Mesendoderm (in vitro differentiated cells): ENCODE measurements around the gene CLCA1.

ENCODE experiments used
- DNase-seq: peaks from one replicate; pipeline ENCODE4 v3.0.0; 2013
- H2AK5ac ChIP-seq: 2 replicates; pipeline ENCODE4 v1.6.1; 2013; ENCODE audit warnings: low read length, inconsistent platforms
- H2BK120ac ChIP-seq: 2 replicates; pipeline ENCODE4 v1.6.1; 2013; ENCODE audit warnings: low read depth, mild to moderate bottlenecking, low read length, moderate library complexity, mixed read lengths
- H2BK15ac ChIP-seq: replicated peaks from 2 replicates; pipeline ENCODE4 v1.6.1; 2013; ENCODE audit warnings: low read depth, mild to moderate bottlenecking, moderate library complexity
- H2BK5ac ChIP-seq: 2 replicates; pipeline ENCODE4 v1.6.1; 2013; ENCODE audit warnings: low read length, inconsistent platforms
- H3K18ac ChIP-seq: 2 replicates; pipeline ENCODE4 v1.6.1; 2013; ENCODE audit warnings: mild to moderate bottlenecking, low read length, mixed read lengths
- H3K23ac ChIP-seq: one replicate; pipeline ENCODE4 v1.6.1; 2013; ENCODE audit warnings: low read length
- H3K27ac ChIP-seq: 2 replicates; pipeline ENCODE4 v1.5.1; 2013; ENCODE audit warnings: low read depth, mild to moderate bottlenecking, inconsistent platforms, low read length, moderate library complexity
- H3K27me3 ChIP-seq: 2 replicates; pipeline ENCODE4 v1.6.1; 2013; ENCODE audit warnings: low read length, control low read depth, mild to moderate bottlenecking, inconsistent platforms; ENCODE audit not compliant: insufficient read depth, poor library complexity
- H3K36me3 ChIP-seq: 2 replicates; pipeline ENCODE4 v1.6.1; 2013; ENCODE audit warnings: low read length, inconsistent platforms; ENCODE audit not compliant: control insufficient read depth, insufficient read depth
- H3K4ac ChIP-seq: one replicate; pipeline ENCODE4 v1.6.1; 2013; ENCODE audit warnings: low read depth, mild to moderate bottlenecking, low read length, moderate library complexity
- H3K4me1 ChIP-seq: 2 replicates; pipeline ENCODE4 v1.6.1; 2013; ENCODE audit warnings: low read depth, low read length, inconsistent platforms; ENCODE audit not compliant: control insufficient read depth
- H3K4me2 ChIP-seq: 2 replicates; pipeline ENCODE4 v1.6.1; 2013; ENCODE audit warnings: low read length
- H3K4me3 ChIP-seq: 2 replicates; pipeline ENCODE4 v1.5.1; 2013; ENCODE audit warnings: mild to moderate bottlenecking, low read length
- H3K56ac ChIP-seq: one replicate; pipeline ENCODE4 v1.6.1; 2013; ENCODE audit warnings: low read length
- H3K79me1 ChIP-seq: 2 replicates; pipeline ENCODE4 v1.6.1; 2013; ENCODE audit warnings: low read length, inconsistent platforms
- H3K79me2 ChIP-seq: 2 replicates; pipeline ENCODE4 v1.6.1; 2013; ENCODE audit warnings: mild to moderate bottlenecking, low read length; ENCODE audit not compliant: control insufficient read depth, insufficient read depth
- H3K9ac ChIP-seq: 2 replicates; pipeline ENCODE4 v1.6.1; 2013; ENCODE audit warnings: low read length, inconsistent platforms
- H4K5ac ChIP-seq: one replicate; pipeline ENCODE4 v1.6.1; 2013; ENCODE audit warnings: low read length
- H4K8ac ChIP-seq: one replicate; pipeline ENCODE4 v1.6.1; 2013; ENCODE audit warnings: low read depth, mild to moderate bottlenecking, control low read depth, low read length, moderate library complexity
- WGBS: extraction: QIAGEN DNeasy Blood & Tissue Kit; methylation state at CpG from one replicate; pipeline ENCODE4 v1.1.7; 2013; ENCODE audit warnings: low lambda C conversion rate, missing lambda C conversion rate; ENCODE audit not compliant: insufficient coverage; ENCODE audit errors: extremely low coverage; 5-methylcytosine and 5-hydroxymethylcytosine counted together

The CLCA1 gene

GRCh38 chr1:86429122-86429725 lies 39.5 kb upstream of the CLCA1 start:
- no peak overlapping the region for H3K4me2 ChIP-seq
- no peaks in the 10 kb centered on the region for H3K79me1 ChIP-seq
- H3K4me3 ChIP-seq: no peak overlapping the region
- H2BK120ac ChIP-seq: no peak overlapping the region
- H3K23ac ChIP-seq: no peak overlapping the region
- H2BK5ac ChIP-seq: no peak overlapping the region
- H3K9ac ChIP-seq: no peak overlapping the region
- H3K18ac ChIP-seq: no peak overlapping the region
- no peak for DNase-seq
- no peak overlapping the region for H3K27ac ChIP-seq
- H3K4ac ChIP-seq: no peak overlapping the region
- no CpG with 5 or more reads among the region's 7 CpGs for WGBS
- no peaks in the 10 kb centered on the region for H3K27me3 ChIP-seq
- no peak overlapping the region for H4K5ac ChIP-seq
- no peaks in the 10 kb centered on the region for H3K4me1 ChIP-seq
- no peaks in the 10 kb centered on the region for H3K36me3 ChIP-seq
- H4K8ac ChIP-seq: no peak overlapping the region
- H3K56ac ChIP-seq: no peak overlapping the region
- no peak overlapping the region for H2AK5ac ChIP-seq
- no peaks in the 10 kb centered on the region for H3K79me2 ChIP-seq
- H2BK15ac ChIP-seq: no peak overlapping the region

- Histone ChIP-seq H3K4me3 (no peak overlapping the region), H3K56ac (no peak overlapping the region), H3K4me1 (no peaks in the 10 kb centered on the region), H3K27ac (no peak overlapping the region), H2AK5ac (no peak overlapping the region), H2BK15ac (no peak overlapping the region), H4K5ac (no peak overlapping the region), H3K79me2 (no peaks in the 10 kb centered on the region), H3K79me1 (no peaks in the 10 kb centered on the region), H3K4ac (no peak overlapping the region), H4K8ac (no peak overlapping the region), H3K18ac (no peak overlapping the region), H3K27me3 (no peaks in the 10 kb centered on the region), H3K9ac (no peak overlapping the region), H2BK5ac (no peak overlapping the region), H3K36me3 (no peaks in the 10 kb centered on the region), H3K4me2 (no peak overlapping the region), H3K23ac (no peak overlapping the region), H2BK120ac (no peak overlapping the region)
- DNase-seq: no peak
- no CpG with 5 or more reads among the region's 3 CpGs for WGBS
These were observed 38.9 kb upstream of the CLCA1 start for GRCh38 chr1:86429835-86430234.

GRCh38 chr1:86430376-86430775 lies 38.4 kb upstream of the CLCA1 start:
- H3K4ac ChIP-seq: no peak overlapping the region
- no peak overlapping the region for H4K8ac ChIP-seq
- H3K18ac ChIP-seq: no peak overlapping the region
- H2AK5ac ChIP-seq: no peak overlapping the region
- no peak overlapping the region for H3K4me2 ChIP-seq
- H3K56ac ChIP-seq: no peak overlapping the region
- DNase-seq: no peak
- no peaks in the 10 kb centered on the region for H3K36me3 ChIP-seq
- no peak overlapping the region for H4K5ac ChIP-seq
- no peak overlapping the region for H2BK15ac ChIP-seq
- no peaks in the 10 kb centered on the region for H3K79me1 ChIP-seq
- no peak overlapping the region for H3K4me3 ChIP-seq
- no peaks in the 10 kb centered on the region for H3K4me1 ChIP-seq
- H3K27me3 ChIP-seq: no peaks in the 10 kb centered on the region
- no peak overlapping the region for H3K9ac ChIP-seq
- no peak overlapping the region for H3K27ac ChIP-seq
- H3K23ac ChIP-seq: no peak overlapping the region
- no peak overlapping the region for H2BK5ac ChIP-seq
- H2BK120ac ChIP-seq: no peak overlapping the region
- no peaks in the 10 kb centered on the region for H3K79me2 ChIP-seq

GRCh38 chr1:86434059-86434458 lies 34.7 kb upstream of the CLCA1 start:
- Histone ChIP-seq H3K4ac (no peak overlapping the region), H2BK15ac (no peak overlapping the region), H3K56ac (no peak overlapping the region), H3K4me2 (no peak overlapping the region), H3K27me3 (no peaks in the 10 kb centered on the region), H3K79me1 (no peaks in the 10 kb centered on the region), H3K9ac (no peak overlapping the region), H3K36me3 (no peaks in the 10 kb centered on the region), H4K8ac (no peak overlapping the region), H3K4me1 (no peaks in the 10 kb centered on the region), H4K5ac (no peak overlapping the region), H3K23ac (no peak overlapping the region), H3K27ac (no peak overlapping the region), H2BK120ac (no peak overlapping the region), H2BK5ac (no peak overlapping the region), H3K4me3 (no peak overlapping the region), H2AK5ac (no peak overlapping the region), H3K18ac (no peak overlapping the region), H3K79me2 (no peaks in the 10 kb centered on the region)
- DNase-seq: no peak

- Histone ChIP-seq H3K4me3 (no peak overlapping the region), H2BK5ac (no peak overlapping the region), H2BK15ac (no peak overlapping the region), H3K36me3 (no peaks in the 10 kb centered on the region), H4K5ac (no peak overlapping the region), H3K18ac (no peak overlapping the region), H3K4me1 (no peaks in the 10 kb centered on the region), H3K23ac (no peak overlapping the region), H3K79me1 (no peaks in the 10 kb centered on the region), H3K9ac (no peak overlapping the region), H2AK5ac (no peak overlapping the region), H3K27me3 (no peaks in the 10 kb centered on the region), H3K27ac (no peak overlapping the region), H4K8ac (no peak overlapping the region), H3K4me2 (no peak overlapping the region), H3K56ac (no peak overlapping the region), H3K4ac (no peak overlapping the region), H3K79me2 (no peaks in the 10 kb centered on the region), H2BK120ac (no peak overlapping the region)
- no CpG with 5 or more reads among the region's 2 CpGs for WGBS
- peak; percentile 14 for DNase-seq
These were observed 33.4 kb upstream of the CLCA1 start for GRCh38 chr1:86435327-86435726.

- Histone ChIP-seq H3K4me1 (no peaks in the 10 kb centered on the region), H4K5ac (no peak overlapping the region), H3K79me1 (no peaks in the 10 kb centered on the region), H3K4ac (no peak overlapping the region), H3K4me3 (no peak overlapping the region), H3K18ac (no peak overlapping the region), H3K56ac (no peak overlapping the region), H2BK120ac (no peak overlapping the region), H3K4me2 (no peak overlapping the region), H3K27me3 (no peaks in the 10 kb centered on the region), H4K8ac (no peak overlapping the region), H2BK5ac (no peak overlapping the region), H2AK5ac (no peak overlapping the region), H3K27ac (no peak overlapping the region), H2BK15ac (no peak overlapping the region), H3K23ac (no peak overlapping the region), H3K79me2 (no peaks in the 10 kb centered on the region), H3K9ac (no peak overlapping the region), H3K36me3 (no peaks in the 10 kb centered on the region)
- no CpG with 5 or more reads among the region's 2 CpGs for WGBS
- DNase-seq: no peak
These were observed 32.7 kb upstream of the CLCA1 start for GRCh38 chr1:86436041-86436440.
